RWPE1 (cell line): ENCODE results near the gene FRYL.

Experiments
- CTCF ChIA-PET: fragments of 350-600 bp; sonication (Branson Sonifier 250); formaldehyde crosslinking; extraction: SDS; loops from one replicate; lab custom pipeline; 2021; lab: Yijun Ruan, JAX
- POLR2A ChIA-PET: fragments of 400-600 bp; formaldehyde crosslinking; extraction: SDS; loops from one replicate; lab custom pipeline; 2020; ENCODE audit warnings: antibody characterized with exemption; ENCODE audit not compliant: low non-redundant PET; lab: Yijun Ruan, JAX
- DNase-seq: peaks from one replicate; pipeline ENCODE4 v3.0.0; 2012; ENCODE audit warnings: low spot score
- H3K27ac ChIP-seq: fragments of 450-650 bp; 2 replicates; pipeline ENCODE4 v1.5.1; 2017
- TF ChIP-seq, protein P1 (sequence below): fragments of 450-650 bp; conservative IDR thresholded peaks from 2 replicates; pipeline ENCODE4 v1.5.1; 2017; ENCODE audit warnings: low read depth, mild to moderate bottlenecking

FRYL gene

DNA sequence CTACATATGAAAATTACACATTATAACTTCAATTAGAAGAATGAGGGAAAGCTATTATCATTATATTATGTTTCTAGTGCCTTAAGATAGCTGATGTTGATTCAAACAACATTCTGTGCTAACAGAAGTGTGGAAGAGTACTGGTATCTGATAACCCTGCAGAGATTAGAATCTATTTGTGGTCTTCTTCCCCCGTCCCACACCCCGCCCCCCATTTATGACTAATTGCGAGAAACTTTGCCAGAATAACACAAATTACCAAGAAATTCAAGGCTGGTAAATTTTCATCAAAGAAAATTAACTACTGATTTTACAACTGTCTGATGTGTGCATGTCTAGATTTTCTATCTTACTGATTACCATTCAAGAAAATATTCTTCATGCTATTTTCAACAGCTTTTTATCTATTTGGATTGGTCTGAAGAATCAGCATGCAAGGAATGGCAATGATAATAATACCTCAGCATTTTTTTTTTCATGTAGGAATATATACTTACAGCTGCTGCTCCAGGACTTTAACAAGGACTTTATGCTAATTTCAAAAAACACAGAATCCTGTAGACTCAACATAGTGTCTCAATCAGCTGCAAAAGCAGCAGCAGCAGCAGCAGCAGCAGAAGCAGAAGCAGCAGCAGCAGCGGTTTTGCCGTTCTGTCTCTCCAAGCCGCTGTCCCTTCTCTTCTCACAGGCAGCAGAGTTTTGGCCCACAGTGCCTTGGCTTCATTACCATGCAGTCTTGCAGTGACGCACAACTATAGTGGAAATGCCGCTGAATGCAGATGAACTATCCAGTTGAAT lies 126.7 kb downstream of the FRYL start:
- CTCF ChIA-PET: interaction anchor here (0.7 kb wide), 1 partner anchor 54 kb away, joined by 3 read pairs; no protein-coding TSS in a partner anchor
- H3K27ac ChIP-seq: no peak overlapping the region
- TF ChIP-seq, protein P1, sequence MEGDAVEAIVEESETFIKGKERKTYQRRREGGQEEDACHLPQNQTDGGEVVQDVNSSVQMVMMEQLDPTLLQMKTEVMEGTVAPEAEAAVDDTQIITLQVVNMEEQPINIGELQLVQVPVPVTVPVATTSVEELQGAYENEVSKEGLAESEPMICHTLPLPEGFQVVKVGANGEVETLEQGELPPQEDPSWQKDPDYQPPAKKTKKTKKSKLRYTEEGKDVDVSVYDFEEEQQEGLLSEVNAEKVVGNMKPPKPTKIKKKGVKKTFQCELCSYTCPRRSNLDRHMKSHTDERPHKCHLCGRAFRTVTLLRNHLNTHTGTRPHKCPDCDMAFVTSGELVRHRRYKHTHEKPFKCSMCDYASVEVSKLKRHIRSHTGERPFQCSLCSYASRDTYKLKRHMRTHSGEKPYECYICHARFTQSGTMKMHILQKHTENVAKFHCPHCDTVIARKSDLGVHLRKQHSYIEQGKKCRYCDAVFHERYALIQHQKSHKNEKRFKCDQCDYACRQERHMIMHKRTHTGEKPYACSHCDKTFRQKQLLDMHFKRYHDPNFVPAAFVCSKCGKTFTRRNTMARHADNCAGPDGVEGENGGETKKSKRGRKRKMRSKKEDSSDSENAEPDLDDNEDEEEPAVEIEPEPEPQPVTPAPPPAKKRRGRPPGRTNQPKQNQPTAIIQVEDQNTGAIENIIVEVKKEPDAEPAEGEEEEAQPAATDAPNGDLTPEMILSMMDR: no peak
- no peak for DNase-seq
- POLR2A ChIA-PET: no interaction called here

DNA sequence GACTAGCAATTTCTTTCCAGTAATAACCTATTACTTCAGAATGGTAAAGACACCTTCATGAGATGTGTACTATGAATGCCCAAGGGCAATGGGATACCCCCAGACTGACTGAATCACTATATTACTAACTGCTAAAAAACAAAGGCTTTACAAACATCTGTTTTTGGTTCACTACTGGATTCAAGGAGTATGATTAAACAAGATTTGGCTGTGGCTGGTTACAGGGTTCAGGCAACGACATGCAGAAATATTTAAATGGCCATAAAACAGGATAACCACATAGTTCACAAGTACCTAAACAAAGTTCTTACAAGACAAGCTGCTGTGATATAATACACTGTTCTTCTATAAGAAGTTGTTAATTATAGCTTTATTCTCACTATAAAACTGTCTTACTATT lies 128.2 kb downstream of the FRYL start:
- TF ChIP-seq, protein P1: no peak
- no peak overlapping the region for H3K27ac ChIP-seq
- POLR2A ChIA-PET: no interaction called here
- DNase-seq: peak; percentile 20
- CTCF ChIA-PET: no interaction called here

DNA sequence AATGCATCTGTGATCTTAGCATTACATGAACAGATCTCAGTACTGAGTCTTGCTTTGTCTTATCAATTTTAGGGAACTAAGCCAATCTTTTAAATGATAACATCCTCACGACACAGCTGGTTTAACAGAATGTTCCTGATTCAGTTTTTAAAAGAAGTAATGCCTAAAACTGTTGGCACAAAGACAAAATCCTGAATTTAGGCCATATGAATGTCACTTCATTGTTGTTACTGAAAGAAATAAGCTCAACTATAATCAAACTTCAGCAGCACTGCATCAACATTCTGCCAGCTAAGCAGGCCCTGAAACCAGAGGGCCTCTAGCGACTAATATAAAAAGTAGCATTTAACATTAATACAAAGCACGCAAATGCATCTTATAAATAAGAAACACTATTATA lies 130.6 kb downstream of the FRYL start:
- no peak for DNase-seq
- CTCF ChIA-PET: no interaction called here
- POLR2A ChIA-PET: no interaction called here
- TF ChIP-seq, protein P1: no peak
- H3K27ac ChIP-seq: no peak overlapping the region

DNA sequence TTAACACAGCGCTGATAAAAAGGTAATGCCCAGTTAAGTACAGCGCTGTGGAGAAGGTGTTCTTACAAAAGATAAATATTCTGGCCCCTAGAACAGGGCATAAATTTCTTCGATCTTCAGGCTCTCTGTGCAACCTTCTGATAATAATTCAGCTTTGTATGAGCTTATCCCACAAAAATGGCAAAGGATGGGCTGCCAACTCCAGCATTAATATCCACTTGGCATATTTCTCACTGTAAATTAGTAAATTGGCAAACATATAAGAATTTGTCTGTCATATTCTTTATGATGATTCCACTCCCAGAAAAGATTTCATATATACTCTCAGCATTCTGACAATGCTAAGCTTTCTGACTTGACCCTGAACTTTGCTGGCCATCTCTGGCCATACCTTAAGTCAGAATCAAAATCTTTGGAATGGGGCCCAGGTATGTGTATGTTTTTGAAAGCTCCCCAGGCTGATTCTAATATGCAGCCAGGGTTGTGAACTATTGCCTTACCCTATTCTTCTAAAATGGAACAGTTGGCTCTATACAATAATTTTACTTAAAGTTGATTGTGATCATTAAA lies 134.8 kb downstream of the FRYL start:
- DNase-seq: no peak
- ChIA-PET CTCF (no interaction called here), POLR2A (no interaction called here)
- H3K27ac ChIP-seq: no peak overlapping the region
- TF ChIP-seq, protein P1: no peak

DNA sequence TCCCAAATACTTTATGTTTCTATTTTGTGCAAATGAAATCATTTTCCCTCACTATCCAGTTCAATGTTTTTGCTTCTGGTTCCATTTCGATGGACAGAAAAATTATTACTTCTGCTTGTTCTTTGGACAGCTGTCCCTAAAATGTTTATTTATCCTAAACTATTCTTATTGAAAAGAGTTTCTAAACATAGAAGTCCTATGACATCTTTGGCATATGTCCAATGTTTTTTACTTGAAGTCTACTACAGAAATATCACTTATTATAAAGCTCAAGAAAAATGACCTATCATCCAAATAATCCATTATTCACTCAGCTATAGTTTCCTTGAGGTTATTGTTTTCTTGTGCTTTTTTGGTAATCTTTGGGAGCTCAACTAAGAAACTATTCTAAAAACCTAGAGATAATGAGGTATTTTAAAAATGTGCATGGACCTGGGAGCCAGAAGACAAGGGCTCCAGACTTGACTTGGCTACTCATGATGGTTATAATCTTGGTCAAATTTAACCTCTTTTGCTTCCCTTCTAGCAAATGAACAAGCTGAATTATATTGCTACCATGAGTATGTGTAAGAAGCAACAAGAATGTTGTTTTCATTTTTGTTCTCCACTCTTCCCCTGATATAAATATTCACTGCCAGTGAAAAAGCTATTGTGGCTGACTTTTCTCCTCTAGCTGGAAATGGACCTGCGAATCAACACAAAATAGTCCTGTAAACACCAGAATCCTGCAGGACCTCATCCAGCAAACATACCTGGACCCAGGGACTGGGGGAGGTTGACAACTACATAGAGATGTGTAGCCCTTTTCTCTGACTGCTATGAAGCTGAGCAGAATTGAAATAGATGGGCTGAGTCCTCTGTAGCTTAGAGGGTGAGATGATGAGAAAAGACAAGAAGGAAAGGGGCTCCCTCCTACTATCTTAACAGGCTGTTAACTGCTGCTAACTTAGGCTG lies 137.4 kb downstream of the FRYL start:
- DNase-seq: no peak
- TF ChIP-seq, protein P1: no peak
- ChIA-PET POLR2A (no interaction called here), CTCF (interaction anchor here (0.6 kb wide), 2 partner anchors 45 to 153 kb away, joined by 3 read pairs; no protein-coding TSS in a partner anchor)
- no peak overlapping the region for H3K27ac ChIP-seq

DNA sequence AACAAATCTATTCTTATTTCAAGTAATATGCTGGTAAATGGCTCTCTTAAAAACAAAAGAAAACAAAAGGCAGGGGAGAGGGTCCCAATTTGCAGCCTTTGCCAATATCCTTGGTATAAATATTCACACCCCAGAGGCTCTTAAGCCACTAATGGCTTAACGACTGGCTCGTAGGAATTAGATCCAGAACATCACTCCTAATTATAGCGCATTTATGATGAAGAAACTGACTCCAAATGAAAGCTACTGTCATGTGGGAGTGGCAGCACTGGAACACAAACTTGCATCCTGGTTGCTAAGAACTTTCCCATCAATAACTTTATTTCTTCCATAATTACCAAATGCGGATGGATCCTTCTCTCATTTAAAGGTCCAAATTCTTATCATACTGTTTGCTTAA lies 138.7 kb downstream of the FRYL start:
- DNase-seq: no peak
- POLR2A ChIA-PET: no interaction called here
- CTCF ChIA-PET: no interaction called here
- H3K27ac ChIP-seq: no peak overlapping the region
- TF ChIP-seq, protein P1: no peak
